ENCODE results near the gene RCOR1. TPM values are rescaled to one million over a fixed set of nuclear protein-coding genes. Genes with fewer than 3 reads are reported as not detected.

Gene RCOR1
- total and polyA plus RNA-seq, 2 of the 8 experiments (the other 6 are each of a cell fraction or from before 2014, with no cell fraction given), result 12.3 to 26.3 TPM

- 98% methylated on average over 4 of the region's 4 CpGs; no CpG with 5 or more reads in 1 of the 2 experiments for WGBS, 2 experiments (ENCODE audit: extremely low coverage in 1 of 2, insufficient coverage in 1 of 2, insufficient read length in 1 of 2, insufficient replicate concordance in 2 of 2, low coverage in 1 of 2, low lambda C conversion rate in 2 of 2, missing lambda C conversion rate in 1 of 2)
- Histone ChIP-seq H3K36me3 (ENCODE audit: control insufficient read depth in 2 of 4, insufficient read depth in 4 of 4, low read length in 3 of 4) (no peaks in the 10 kb centered on the region), H3K9ac (replicated peaks in 1 of 4; ENCODE audit: extremely low read depth in 1 of 4, low read depth in 3 of 4, low read length in 3 of 4) (no peak overlapping the region), H3K23me2 (ENCODE audit: low read depth, low read length) (no peaks in the 10 kb centered on the region), H2AFZ (ENCODE audit: low read length) (no peak overlapping the region), H2AK5ac (ENCODE audit: low read depth, low read length) (no peak overlapping the region), H2BK120ac (replicated peaks; ENCODE audit: low read depth, low read length) (no peak overlapping the region), H4K91ac (replicated peaks; ENCODE audit: insufficient read length, low read length) (no peak overlapping the region), H3K4ac (replicated peaks; ENCODE audit: insufficient read length, low read depth, low read length) (no peak overlapping the region), H2BK20ac (ENCODE audit: low read length) (no peak overlapping the region), H3K79me2 (ENCODE audit: control insufficient read depth in 1 of 2, insufficient read depth in 2 of 2, low read length in 2 of 2) (peaks cover 32 to 99% of the 10 kb centered on the region in 2 experiments), H3K18ac (ENCODE audit: extremely low read depth, low read length) (no peak overlapping the region), H3K4me2 (ENCODE audit: insufficient read depth in 1 of 2, low read depth in 2 of 2, low read length in 2 of 2) (no peak overlapping the region), H4K5ac (ENCODE audit: insufficient read length, low read depth, low read length) (no peak overlapping the region), H2BK12ac (ENCODE audit: low read depth, low read length) (no peak overlapping the region), H2BK15ac (ENCODE audit: low read length) (no peak overlapping the region), H3K23ac (ENCODE audit: insufficient read length) (no peak overlapping the region), H2BK5ac (ENCODE audit: low read depth, low read length) (no peak overlapping the region; the same call in 1 of the 2 replicates), H3K9me3 (ENCODE audit: insufficient read depth in 2 of 2, low read depth in 1 of 2, low read length in 1 of 2) (no peaks in the 10 kb centered on the region), H3K4me1 (replicated peaks in 1 of 4; ENCODE audit: control insufficient read depth in 3 of 4, insufficient read depth in 4 of 4, low read length in 3 of 4) (no peaks in the 10 kb centered on the region), H4K8ac (ENCODE audit: extremely low read depth, insufficient read depth, low read length) (no peak overlapping the region), H3K27ac (ENCODE audit: low read depth, low read length) (no peak overlapping the region), H3K79me1 (ENCODE audit: low read depth, low read length) (peaks cover 16% of the 10 kb centered on the region), H3K56ac (replicated peaks; ENCODE audit: insufficient read length, low read depth, low read length) (no peak overlapping the region), H4K20me1 (replicated peaks in 1 of 2; ENCODE audit: control insufficient read depth in 1 of 2, insufficient read depth in 2 of 2, low read length in 2 of 2) (peaks cover 4 to 10% of the 10 kb centered on the region in 2 experiments), H3K14ac (ENCODE audit: insufficient read length) (no peak overlapping the region), H3K4me3 (ENCODE audit: extremely low read depth in 1 of 4, insufficient read depth in 2 of 4, low read depth in 3 of 4, low read length in 4 of 4) (no peak overlapping the region), H3K27me3 (replicated peaks in 1 of 4; ENCODE audit: control insufficient read depth in 3 of 4, extremely low read depth in 1 of 4, insufficient read depth in 3 of 4, low read length in 3 of 4) (no peaks in the 10 kb centered on the region)
- no peak for DNase-seq (ENCODE audit: low read depth in 1 of 2, low spot score in 2 of 2)
- no peak for FAIRE-seq
- CTCF ChIA-PET (ENCODE audit: partially characterized antibody), result interaction anchor here (1.2 to 7.2 kb wide), 3 partner anchors 10 to 88 kb away, joined by 4 to 51 read pairs (median 4); no protein-coding TSS in a partner anchor
- POLR2A ChIA-PET (ENCODE audit: partially characterized antibody), result interaction anchor here (1.1 kb wide), 1 partner anchor 47 kb away, joined by 3 read pairs; no protein-coding TSS in a partner anchor
- TF ChIP-seq NRF1 (IDR thresholded peaks at IDR 0.05; ENCODE audit: low read depth, low read length) (no peak), EGR1 (IDR thresholded peaks at IDR 0.05; ENCODE audit: borderline replicate concordance, low read depth, low read length) (no peak), KDM5A (IDR thresholded peaks at IDR 0.05; ENCODE audit: low read length) (no peak), TAF7 (optimal IDR thresholded peaks at IDR 0.05; ENCODE audit: borderline replicate concordance, low read depth, low read length) (no peak), CTBP2 (IDR thresholded peaks at IDR 0.05; ENCODE audit: borderline replicate concordance, insufficient read depth, insufficient read length, low read length) (no peak), POLR2AphosphoS5 (IDR thresholded peaks at IDR 0.05; ENCODE audit: low read depth, low read length) (no peak), JUN (IDR thresholded peaks at IDR 0.05; ENCODE audit: low read depth, low read length) (no peak), SIRT6 (IDR thresholded peaks at IDR 0.05; ENCODE audit: low read length) (no peak), CBX5 (IDR thresholded peaks at IDR 0.05; ENCODE audit: low read depth, low read length) (no peak), TBP (IDR thresholded peaks at IDR 0.05; ENCODE audit: low read depth, low read length) (no peak), BACH1 (IDR thresholded peaks at IDR 0.05; ENCODE audit: low read length) (no peak), CREB1 (IDR thresholded peaks at IDR 0.05) (no peak), HDAC2 (IDR thresholded peaks at IDR 0.05; ENCODE audit: borderline replicate concordance in 1 of 2, low read depth in 2 of 2, low read length in 2 of 2) (no peak), YY1 (IDR thresholded peaks at IDR 0.05; ENCODE audit: low read depth, low read length) (no peak)
- TF ChIP-seq, protein P1, sequence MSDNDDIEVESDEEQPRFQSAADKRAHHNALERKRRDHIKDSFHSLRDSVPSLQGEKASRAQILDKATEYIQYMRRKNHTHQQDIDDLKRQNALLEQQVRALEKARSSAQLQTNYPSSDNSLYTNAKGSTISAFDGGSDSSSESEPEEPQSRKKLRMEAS (IDR thresholded peaks at IDR 0.05), result no peak
Measured at GRCh38 chr14:102606296-102606695, 13.8 kb downstream of the RCOR1 start.
